Peyer's patch (tissue), 4 donors: Measurements from ENCODE around the gene LHX4. TPM values are rescaled to one million over a fixed set of nuclear protein-coding genes. Genes with fewer than 3 reads are reported as not detected.

Experiments
- DNase-seq, 3 donors: peaks; one replicate each; pipeline ENCODE4 v3.0.0-alpha.2; 2017 to 2019
- H3K27ac ChIP-seq, 4 donors: fragments of 200-600 bp; sonication (generic); one replicate each; pipeline ENCODE4 v1.5.1; 2016 to 2019
- H3K27me3 ChIP-seq, 2 donors: fragments of 200-600 bp; sonication (generic); one replicate each; pipeline ENCODE4 v1.5.1; 2019
- H3K36me3 ChIP-seq, 3 donors: fragments of 200-600 bp; sonication (generic); one replicate each; pipeline ENCODE4 v1.5.1; 2016 to 2019
- H3K4me1 ChIP-seq, 4 donors: fragments of 200-600 bp; sonication (generic); one replicate each; pipeline ENCODE4 v1.5.1; 2016 to 2019
- H3K4me3 ChIP-seq, 4 donors: fragments of 200-600 bp; sonication (generic); 1 replicate in 3 of 4; 2 replicates in 1 of 4; pipeline ENCODE4 v1.5.1; 2016 to 2019; ENCODE audit warnings: mild to moderate bottlenecking in 1 of 4
- H3K9me3 ChIP-seq, 4 donors: fragments of 200-600 bp; sonication (generic); one replicate each; pipeline ENCODE4 v1.5.1; 2016 to 2019; ENCODE audit warnings: mild to moderate bottlenecking in 1 of 4
- POLR2A ChIP-seq, 2 donors: fragments of 450-650 bp; IDR thresholded peaks; one replicate each; pipeline ENCODE4 v1.5.1; 2017; ENCODE audit warnings: antibody characterized with exemption in 2 of 2, mild to moderate bottlenecking in 2 of 2, moderate library complexity in 2 of 2
- total RNA-seq, 4 donors: library from RNA; depleted of rRNA; stranded (reverse); fragments of >200 nt; gene quantifications; one replicate each; pipeline ENCODE4 v1.1.0, GENCODE V29; 2016
- TF ChIP-seq, protein P1 (sequence below), 6 experiments: fragments of 450-650 bp in 4 of 6; fragments of 200-600 bp in 2 of 6; sonication (generic) in 1 of 6; IDR thresholded peaks; one replicate each; pipeline ENCODE4 v1.5.1; 2017 to 2019; ENCODE audit warnings: antibody characterized with exemption in 6 of 6, mild to moderate bottlenecking in 3 of 6, moderate library complexity in 1 of 6

Gene LHX4
- total RNA-seq, 4 donors from 2014 or later = 0.28 to 1.1 (median 0.68) TPM

DNA sequence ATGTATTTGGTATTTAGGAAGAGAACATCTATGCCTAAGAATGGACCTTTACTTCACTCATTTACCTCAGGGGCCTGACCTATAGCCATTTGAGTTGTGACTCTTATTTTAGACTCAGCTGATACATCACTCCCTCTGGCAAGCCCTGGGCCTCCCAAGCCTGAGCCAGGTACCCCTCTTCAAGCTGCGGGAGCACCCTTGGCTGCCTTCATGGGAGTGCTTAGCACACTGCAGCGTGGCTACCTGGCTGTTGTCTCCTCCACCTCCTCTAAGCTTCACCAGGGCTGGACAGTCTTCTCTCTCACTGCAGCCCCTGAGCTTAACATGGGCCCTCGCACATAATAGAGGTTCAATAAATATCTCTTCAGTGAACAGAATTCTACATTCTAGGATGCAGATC is 23.5 kb upstream of the LHX4 start:
- Histone ChIP-seq H3K4me1 (no peaks in the 10 kb centered on the region), H3K9me3 (no peaks in the 10 kb centered on the region), H3K27ac (no peak overlapping the region), H3K36me3 (no peaks in the 10 kb centered on the region), H3K4me3 (no peak overlapping the region), H3K27me3 (no peaks in the 10 kb centered on the region)
- DNase-seq = peak in 1 of 3 donors; percentile 11
- TF ChIP-seq, protein P1, sequence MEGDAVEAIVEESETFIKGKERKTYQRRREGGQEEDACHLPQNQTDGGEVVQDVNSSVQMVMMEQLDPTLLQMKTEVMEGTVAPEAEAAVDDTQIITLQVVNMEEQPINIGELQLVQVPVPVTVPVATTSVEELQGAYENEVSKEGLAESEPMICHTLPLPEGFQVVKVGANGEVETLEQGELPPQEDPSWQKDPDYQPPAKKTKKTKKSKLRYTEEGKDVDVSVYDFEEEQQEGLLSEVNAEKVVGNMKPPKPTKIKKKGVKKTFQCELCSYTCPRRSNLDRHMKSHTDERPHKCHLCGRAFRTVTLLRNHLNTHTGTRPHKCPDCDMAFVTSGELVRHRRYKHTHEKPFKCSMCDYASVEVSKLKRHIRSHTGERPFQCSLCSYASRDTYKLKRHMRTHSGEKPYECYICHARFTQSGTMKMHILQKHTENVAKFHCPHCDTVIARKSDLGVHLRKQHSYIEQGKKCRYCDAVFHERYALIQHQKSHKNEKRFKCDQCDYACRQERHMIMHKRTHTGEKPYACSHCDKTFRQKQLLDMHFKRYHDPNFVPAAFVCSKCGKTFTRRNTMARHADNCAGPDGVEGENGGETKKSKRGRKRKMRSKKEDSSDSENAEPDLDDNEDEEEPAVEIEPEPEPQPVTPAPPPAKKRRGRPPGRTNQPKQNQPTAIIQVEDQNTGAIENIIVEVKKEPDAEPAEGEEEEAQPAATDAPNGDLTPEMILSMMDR (IDR thresholded peaks at IDR 0.05) = no peak
- TF ChIP-seq POLR2A (IDR thresholded peaks at IDR 0.05) = no peak

DNA sequence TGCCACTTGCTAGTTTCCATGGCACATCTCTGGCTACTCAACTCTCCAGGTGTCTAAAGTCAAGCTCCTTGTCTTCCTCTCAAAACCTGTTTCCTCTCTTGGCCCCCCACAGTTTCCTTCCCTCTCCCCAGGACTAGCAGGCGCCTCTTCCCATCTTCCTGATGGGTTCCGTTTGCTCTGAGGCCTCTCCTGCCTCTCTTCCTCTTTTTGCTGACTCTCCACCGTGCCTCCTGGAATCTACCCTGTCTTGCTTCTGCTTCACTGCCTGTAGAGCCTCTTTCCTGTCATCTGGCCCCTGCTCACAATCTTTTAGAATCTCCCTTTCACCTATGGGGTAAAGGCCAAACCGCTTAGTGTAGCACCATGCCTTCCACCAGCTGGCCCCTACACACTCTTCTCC is 21.8 kb upstream of the LHX4 start:
- H3K27me3 ChIP-seq = no peaks in the 10 kb centered on the region
- DNase-seq = peak in 1 of 3 donors; percentile 18
- H3K27ac ChIP-seq = no peak overlapping the region
- no peaks in the 10 kb centered on the region for H3K9me3 ChIP-seq
- no peaks in the 10 kb centered on the region for H3K4me1 ChIP-seq
- H3K4me3 ChIP-seq = no peak overlapping the region
- H3K36me3 ChIP-seq = no peaks in the 10 kb centered on the region
- TF ChIP-seq POLR2A (IDR thresholded peaks at IDR 0.05) = no peak
- TF ChIP-seq, protein P1 (IDR thresholded peaks at IDR 0.05) = no peak

DNA sequence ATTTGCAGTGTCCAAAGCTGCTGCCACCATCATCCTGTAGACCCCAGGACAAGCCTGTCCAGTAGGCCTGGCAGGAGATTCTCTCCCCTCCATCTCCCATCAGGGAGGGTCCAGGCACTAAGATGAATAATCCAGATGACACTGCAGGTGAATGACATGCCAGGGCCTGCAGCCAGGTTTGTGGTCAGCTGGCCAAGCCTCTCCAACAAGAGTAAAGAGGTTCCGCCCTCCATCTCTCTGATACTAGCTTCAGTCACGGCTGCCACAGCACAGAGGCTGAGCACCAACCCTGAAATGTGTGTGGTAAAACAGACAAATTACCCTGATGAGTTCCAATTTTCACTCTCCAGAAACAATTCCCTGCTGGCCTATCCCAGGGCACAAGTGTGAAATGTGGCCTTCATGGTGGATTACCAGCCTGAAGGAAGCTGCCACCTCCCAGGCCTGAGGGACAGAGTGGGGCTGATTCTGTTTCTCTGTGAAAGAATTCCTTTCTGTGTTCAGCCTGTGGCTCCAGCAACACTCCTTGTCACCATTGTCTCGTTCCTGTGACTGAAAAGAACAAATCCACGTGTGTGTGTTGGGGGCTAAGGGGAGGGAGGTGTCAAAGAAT is 19.9 kb upstream of the LHX4 start:
- Histone ChIP-seq H3K27ac (no peak overlapping the region), H3K4me1 (no peaks in the 10 kb centered on the region), H3K4me3 (no peak overlapping the region), H3K27me3 (no peaks in the 10 kb centered on the region), H3K9me3 (no peaks in the 10 kb centered on the region), H3K36me3 (no peaks in the 10 kb centered on the region)
- TF ChIP-seq, protein P1 (IDR thresholded peaks at IDR 0.05) = no peak
- no peak for TF ChIP-seq POLR2A (IDR thresholded peaks at IDR 0.05)
- peak in 1 of 3 donors; percentile 7 for DNase-seq

DNA sequence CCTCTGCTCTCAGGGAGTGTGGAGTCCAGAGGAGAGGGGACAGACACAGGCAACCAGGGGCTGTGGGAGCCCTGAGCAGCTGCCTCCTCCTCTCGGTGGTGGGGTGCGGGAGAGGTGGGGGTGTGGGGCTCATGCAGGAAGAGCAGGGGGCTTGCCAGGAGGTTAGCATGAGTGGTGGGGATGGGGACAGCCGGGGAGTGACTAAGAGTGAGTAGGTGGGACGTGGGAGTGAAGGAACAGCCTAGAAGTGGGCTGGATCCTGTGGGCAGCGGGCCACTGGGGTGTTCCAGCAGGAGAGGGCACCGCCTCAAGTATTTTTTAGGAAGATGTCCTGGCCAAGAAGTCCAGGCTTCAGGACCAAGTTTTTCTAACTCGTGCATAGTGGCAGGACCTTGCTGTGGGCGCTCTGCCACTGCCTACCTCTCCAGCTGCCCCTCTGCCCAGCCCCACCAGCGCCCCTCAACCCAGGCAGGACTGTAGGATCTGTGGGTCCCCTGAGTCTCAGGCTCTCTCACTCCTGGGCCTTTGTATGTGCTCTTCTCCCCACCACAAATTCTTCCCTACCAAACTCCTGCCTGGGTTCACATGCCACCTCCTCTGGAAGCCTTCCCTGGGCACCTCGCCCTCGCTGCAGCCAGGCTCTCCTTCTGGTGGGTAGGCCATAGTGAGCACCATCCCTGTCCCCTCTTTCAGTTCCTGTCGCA is 18.8 kb upstream of the LHX4 start:
- Histone ChIP-seq H3K27ac (no peak overlapping the region), H3K4me3 (no peak overlapping the region)
- TF ChIP-seq POLR2A (IDR thresholded peaks at IDR 0.05) = no peak
- TF ChIP-seq, protein P1 (IDR thresholded peaks at IDR 0.05) = no peak

DNA sequence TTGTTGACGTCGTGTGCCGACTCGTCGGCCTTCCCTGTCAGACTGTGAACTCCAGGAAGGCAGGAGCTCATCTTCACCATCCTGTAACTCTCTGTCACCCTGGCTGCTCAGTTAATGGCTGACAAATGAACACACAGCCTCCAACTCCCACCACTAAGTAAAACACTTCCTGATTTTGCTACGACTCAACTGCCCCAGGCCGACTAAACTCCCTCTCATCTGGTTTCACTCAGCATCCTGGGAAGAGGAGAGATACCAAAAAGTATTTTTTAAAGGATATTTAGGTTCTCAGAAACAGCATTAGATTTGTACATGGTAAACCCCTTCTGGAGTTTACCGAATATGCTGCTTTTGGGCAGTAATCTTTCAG is 18.2 kb upstream of the LHX4 start:
- Histone ChIP-seq H3K4me1 (no peaks in the 10 kb centered on the region), H3K9me3 (no peaks in the 10 kb centered on the region), H3K36me3 (no peaks in the 10 kb centered on the region), H3K27me3 (no peaks in the 10 kb centered on the region), H3K4me3 (no peak overlapping the region), H3K27ac (no peak overlapping the region)
- no peak for TF ChIP-seq POLR2A (IDR thresholded peaks at IDR 0.05)
- TF ChIP-seq, protein P1 (IDR thresholded peaks at IDR 0.05) = no peak
- no peak for DNase-seq

More for the DNA sequence above, 18.8 kb upstream of the LHX4 start:
- Histone ChIP-seq H3K9me3 (no peaks in the 10 kb centered on the region), H3K4me1 (no peaks in the 10 kb centered on the region), H3K27me3 (no peaks in the 10 kb centered on the region), H3K36me3 (no peaks in the 10 kb centered on the region)
- DNase-seq = peak in 1 of 3 donors; percentile 25
